ENCODE results near the gene PAH.

Gene PAH

GRCh38 chr12:102793921-102794320 lies 123.1 kb downstream of the PAH start:
- TF ChIP-seq SUZ12 (IDR thresholded peaks at IDR 0.05) (no peak), FOXM1 (IDR thresholded peaks at IDR 0.05; ENCODE audit: borderline replicate concordance) (no peak), BHLHE40 (IDR thresholded peaks at IDR 0.05; ENCODE audit: borderline replicate concordance) (no peak)
- CTCF ChIA-PET = no interaction called here
- POLR2A ChIA-PET = no interaction called here
- no peak for DNase-seq (ENCODE audit: extremely low spot score)

All from HEK293T (cell line).